Sigmoid colon (tissue), 4 donors: ENCODE results near the gene NOTCH1.

ENCODE experiments used
- CTCF ChIP-seq, 4 experiments: fragments of 450-650 bp in 3 of 4; fragments of 200-600 bp in 1 of 4; IDR thresholded peaks; one replicate each; pipeline ENCODE4 v1.5.1; 2016 to 2019; ENCODE audit warnings: antibody characterized with exemption in 4 of 4, mild to moderate bottlenecking in 3 of 4, moderate library complexity in 2 of 4
- EP300 ChIP-seq, 4 donors: sonication (generic); formaldehyde crosslinking; IDR thresholded peaks; one replicate each; pipeline ENCODE4 v1.6.1; 2017; ENCODE audit warnings: antibody characterized with exemption in 4 of 4
- POLR2AphosphoS5 ChIP-seq, 4 donors: sonication (generic); formaldehyde crosslinking; IDR thresholded peaks; one replicate each; pipeline ENCODE4 v1.6.1; 2017; ENCODE audit warnings: antibody characterized with exemption in 4 of 4

- no peak for TF ChIP-seq CTCF (IDR thresholded peaks at IDR 0.05)
- TF ChIP-seq EP300 (IDR thresholded peaks at IDR 0.05), result no peak
- TF ChIP-seq POLR2AphosphoS5 (IDR thresholded peaks at IDR 0.05), result no peak
Observed at GRCh38 chr9:136506425-136506824, 39.4 kb downstream of the NOTCH1 start.
